Measurements from ENCODE around the gene CDH6.

The CDH6 gene

DNA sequence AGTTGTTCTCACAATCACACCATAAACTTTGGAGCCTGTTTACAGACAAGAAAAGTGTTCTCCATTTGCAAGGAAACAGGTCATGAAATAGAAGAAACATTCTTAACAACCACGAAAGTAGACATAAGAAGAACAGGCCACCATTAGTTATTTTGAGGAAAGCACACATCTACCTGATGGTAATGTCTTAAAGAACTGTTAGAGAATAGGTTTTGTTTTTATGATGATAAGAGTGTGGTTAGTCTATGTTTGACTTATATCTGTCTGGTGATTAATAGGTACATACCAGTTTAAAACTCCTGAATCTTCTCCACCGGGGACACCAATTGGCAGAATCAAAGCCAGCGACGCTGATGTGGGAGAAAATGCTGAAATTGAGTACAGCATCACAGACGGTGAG is 108.3 kb downstream of the CDH6 start:
- TF ChIP-seq, protein P1, sequence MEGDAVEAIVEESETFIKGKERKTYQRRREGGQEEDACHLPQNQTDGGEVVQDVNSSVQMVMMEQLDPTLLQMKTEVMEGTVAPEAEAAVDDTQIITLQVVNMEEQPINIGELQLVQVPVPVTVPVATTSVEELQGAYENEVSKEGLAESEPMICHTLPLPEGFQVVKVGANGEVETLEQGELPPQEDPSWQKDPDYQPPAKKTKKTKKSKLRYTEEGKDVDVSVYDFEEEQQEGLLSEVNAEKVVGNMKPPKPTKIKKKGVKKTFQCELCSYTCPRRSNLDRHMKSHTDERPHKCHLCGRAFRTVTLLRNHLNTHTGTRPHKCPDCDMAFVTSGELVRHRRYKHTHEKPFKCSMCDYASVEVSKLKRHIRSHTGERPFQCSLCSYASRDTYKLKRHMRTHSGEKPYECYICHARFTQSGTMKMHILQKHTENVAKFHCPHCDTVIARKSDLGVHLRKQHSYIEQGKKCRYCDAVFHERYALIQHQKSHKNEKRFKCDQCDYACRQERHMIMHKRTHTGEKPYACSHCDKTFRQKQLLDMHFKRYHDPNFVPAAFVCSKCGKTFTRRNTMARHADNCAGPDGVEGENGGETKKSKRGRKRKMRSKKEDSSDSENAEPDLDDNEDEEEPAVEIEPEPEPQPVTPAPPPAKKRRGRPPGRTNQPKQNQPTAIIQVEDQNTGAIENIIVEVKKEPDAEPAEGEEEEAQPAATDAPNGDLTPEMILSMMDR (IDR thresholded peaks at IDR 0.05; ENCODE audit: low read depth, low read length) = no peak
- H3K4me3 ChIP-seq (ENCODE audit: low read depth, low read length) = no peak overlapping the region

DNA sequence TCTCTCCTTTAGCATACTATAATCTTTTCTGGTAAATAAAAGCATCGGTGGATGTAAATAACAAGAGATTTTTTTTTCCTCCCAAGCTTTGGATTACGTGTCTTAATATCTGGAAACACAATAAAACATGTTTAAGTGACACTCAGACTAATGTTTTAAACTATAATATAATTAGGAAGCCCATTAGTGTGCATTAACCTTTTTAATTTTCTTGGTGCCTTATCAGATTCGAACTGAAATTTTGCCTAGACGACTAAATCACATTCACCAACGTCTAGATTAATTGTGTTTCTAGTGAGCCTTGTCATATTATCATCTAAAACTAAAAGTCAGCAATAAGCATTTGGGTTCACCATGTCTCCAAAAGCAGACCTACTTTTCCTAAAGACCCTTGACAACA is 110.2 kb downstream of the CDH6 start:
- H3K4me3 ChIP-seq (ENCODE audit: low read depth, low read length) = no peak overlapping the region
- TF ChIP-seq, protein P1 (IDR thresholded peaks at IDR 0.05; ENCODE audit: low read depth, low read length) = no peak

DNA sequence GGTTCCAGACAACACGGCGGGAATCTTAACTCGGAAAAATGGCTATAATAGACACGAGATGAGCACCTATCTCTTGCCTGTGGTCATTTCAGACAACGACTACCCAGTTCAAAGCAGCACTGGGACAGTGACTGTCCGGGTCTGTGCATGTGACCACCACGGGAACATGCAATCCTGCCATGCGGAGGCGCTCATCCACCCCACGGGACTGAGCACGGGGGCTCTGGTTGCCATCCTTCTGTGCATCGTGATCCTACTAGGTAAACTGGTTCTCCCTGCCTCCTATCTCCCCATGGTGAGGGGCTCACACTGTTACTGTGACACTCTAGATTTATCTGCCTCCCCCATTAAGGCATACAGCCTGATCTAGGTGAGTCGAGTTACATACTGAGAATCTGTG is 124.2 kb downstream of the CDH6 start:
- no peak overlapping the region for H3K4me3 ChIP-seq (ENCODE audit: low read depth, low read length)

DNA sequence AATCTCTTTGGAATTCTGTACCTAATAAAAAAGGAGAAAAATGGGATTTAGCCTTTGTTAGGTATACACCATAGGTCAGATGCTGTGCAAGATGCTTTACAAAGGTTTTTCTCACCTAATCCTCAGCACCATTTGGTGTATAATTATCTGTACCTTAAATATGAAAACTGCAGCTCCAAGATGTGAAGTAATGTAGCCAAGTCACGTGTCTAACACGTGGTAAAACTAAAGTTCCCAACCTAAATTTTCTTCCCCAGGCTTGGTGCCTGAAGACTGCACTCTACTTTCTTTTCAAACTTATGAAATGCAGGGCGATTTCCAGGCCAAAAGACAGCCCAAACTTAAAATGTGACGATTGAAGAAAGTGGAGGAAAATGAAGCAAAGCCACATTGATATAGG is 125.8 kb downstream of the CDH6 start:
- H3K4me3 ChIP-seq (ENCODE audit: low read depth, low read length) = no peak overlapping the region
- TF ChIP-seq, protein P1 (IDR thresholded peaks at IDR 0.05; ENCODE audit: low read depth, low read length) = no peak

More for the DNA sequence above, 124.2 kb downstream of the CDH6 start:
- TF ChIP-seq, protein P1 (IDR thresholded peaks at IDR 0.05; ENCODE audit: low read depth, low read length) = no peak

DNA sequence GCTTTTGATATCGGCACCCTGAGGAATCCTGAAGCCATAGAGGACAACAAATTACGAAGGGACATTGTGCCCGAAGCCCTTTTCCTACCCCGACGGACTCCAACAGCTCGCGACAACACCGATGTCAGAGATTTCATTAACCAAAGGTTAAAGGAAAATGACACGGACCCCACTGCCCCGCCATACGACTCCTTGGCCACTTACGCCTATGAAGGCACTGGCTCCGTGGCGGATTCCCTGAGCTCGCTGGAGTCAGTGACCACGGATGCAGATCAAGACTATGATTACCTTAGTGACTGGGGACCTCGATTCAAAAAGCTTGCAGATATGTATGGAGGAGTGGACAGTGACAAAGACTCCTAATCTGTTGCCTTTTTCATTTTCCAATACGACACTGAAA is 129.5 kb downstream of the CDH6 start:
- TF ChIP-seq, protein P1 (IDR thresholded peaks at IDR 0.05; ENCODE audit: low read depth, low read length) = no peak
- H3K4me3 ChIP-seq (ENCODE audit: low read depth, low read length) = no peak overlapping the region

DNA sequence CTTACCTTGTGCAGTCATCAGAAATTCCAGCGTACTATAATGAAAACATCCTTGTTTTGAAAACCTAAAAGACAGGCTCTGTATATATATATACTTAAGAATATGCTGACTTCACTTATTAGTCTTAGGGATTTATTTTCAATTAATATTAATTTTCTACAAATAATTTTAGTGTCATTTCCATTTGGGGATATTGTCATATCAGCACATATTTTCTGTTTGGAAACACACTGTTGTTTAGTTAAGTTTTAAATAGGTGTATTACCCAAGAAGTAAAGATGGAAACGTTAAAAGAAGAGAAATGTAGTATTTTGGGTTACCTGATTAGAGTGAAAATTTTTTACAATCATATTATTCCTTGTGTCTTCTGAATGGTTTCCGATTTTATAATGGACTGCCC is 131.4 kb downstream of the CDH6 start:
- TF ChIP-seq, protein P1 (IDR thresholded peaks at IDR 0.05; ENCODE audit: low read depth, low read length) = no peak
- no peak overlapping the region for H3K4me3 ChIP-seq (ENCODE audit: low read depth, low read length)

DNA sequence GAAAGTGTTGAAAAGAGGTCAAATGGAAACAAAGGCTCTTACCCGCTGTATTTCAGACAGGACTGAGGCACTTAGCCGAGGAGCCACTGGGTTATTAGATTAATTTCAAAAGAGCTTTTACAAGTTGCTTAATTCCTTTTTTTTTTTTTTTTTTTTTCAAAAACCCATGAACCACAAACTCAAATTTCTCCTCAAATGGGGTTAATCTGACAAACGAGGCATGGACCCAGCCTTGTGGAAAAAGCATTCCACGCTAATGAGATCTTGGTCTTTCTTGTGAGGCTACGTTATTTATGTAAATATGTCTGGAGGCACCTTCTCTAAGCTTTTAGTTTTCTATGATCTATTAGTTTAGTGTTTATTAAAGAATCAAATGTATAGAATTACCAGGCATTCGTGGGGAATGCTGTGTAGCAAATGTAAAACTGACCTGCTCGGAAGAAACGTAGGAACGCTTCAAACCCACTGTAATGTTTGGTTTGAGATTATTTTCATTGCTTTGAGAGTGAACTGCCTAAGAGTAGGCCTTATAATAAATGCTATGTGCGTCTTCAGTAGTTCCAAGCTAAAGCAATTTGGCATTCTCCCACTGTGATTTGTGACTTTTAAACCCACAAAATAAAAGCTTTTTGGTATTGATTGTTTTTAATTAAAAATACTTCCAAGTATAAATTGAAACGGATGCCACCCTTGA is 134.7 kb downstream of the CDH6 start:
- TF ChIP-seq, protein P1 (IDR thresholded peaks at IDR 0.05; ENCODE audit: low read depth, low read length) = no peak
- no peak overlapping the region for H3K4me3 ChIP-seq (ENCODE audit: low read depth, low read length)
